HepG2 (cell line): Measurements from ENCODE around the gene HARBI1. TPM values are rescaled to one million over a fixed set of nuclear protein-coding genes. Genes with fewer than 3 reads are reported as not detected.

Experiments used
- ATF2 ChIP-seq: sonication (generic); formaldehyde crosslinking; IDR thresholded peaks from 2 replicates; pipeline ENCODE4 v1.4.0; 2020; ENCODE audit warnings: missing genetic modification reagents
- CC2D1A ChIP-seq: sonication (generic); formaldehyde crosslinking; IDR thresholded peaks from 2 replicates; pipeline ENCODE4 v1.8.1; 2023; ENCODE audit warnings: mild to moderate bottlenecking, missing genetic modification reagents
- ERF ChIP-seq: IDR thresholded peaks from 2 replicates; pipeline ENCODE4 v1.6.1; 2018; ENCODE audit warnings: missing biosample characterization, missing genetic modification reagents
- FUBP1 ChIP-seq: sonication (generic); formaldehyde crosslinking; IDR thresholded peaks from 2 replicates; pipeline ENCODE4 v1.5.1; 2020; ENCODE audit warnings: missing genetic modification reagents, mild to moderate bottlenecking, borderline replicate concordance
- HOXA5 ChIP-seq: sonication (generic); formaldehyde crosslinking; IDR thresholded peaks from 2 replicates; pipeline ENCODE4 v1.4.0; 2020; ENCODE audit warnings: missing genetic modification reagents
- KAT7 ChIP-seq: IDR thresholded peaks from 2 replicates; pipeline ENCODE4 v1.6.1; 2018; ENCODE audit warnings: borderline replicate concordance, missing compliant biosample characterization
- MBNL3 ChIP-seq: fragments of 250-450 bp; sonication (Bioruptor Pico); conservative IDR thresholded peaks from 2 replicates; pipeline ENCODE4 v1.8.0; 2022; ENCODE audit warnings: mild to moderate bottlenecking, inconsistent platforms
- RXRA ChIP-seq: sonication (generic); formaldehyde crosslinking; IDR thresholded peaks from 2 replicates; pipeline ENCODE4 v1.5.1; 2020; ENCODE audit warnings: missing genetic modification reagents
- SP4 ChIP-seq: sonication (generic); formaldehyde crosslinking; IDR thresholded peaks from 2 replicates; pipeline ENCODE4 v1.8.1; 2023; ENCODE audit warnings: mild to moderate bottlenecking, missing genetic modification reagents
- SUZ12 ChIP-seq: fragments of 150-350 bp; IDR thresholded peaks from 2 replicates; pipeline ENCODE4 v1.6.1; 2014; ENCODE audit warnings: low read depth, low read length
- ZNF20 ChIP-seq: sonication (generic); formaldehyde crosslinking; IDR thresholded peaks from 2 replicates; pipeline ENCODE4 v1.4.0; 2020; ENCODE audit warnings: mild to moderate bottlenecking, moderate library complexity, missing genetic modification reagents
- ZNF484 ChIP-seq: sonication (generic); formaldehyde crosslinking; IDR thresholded peaks from 2 replicates; pipeline ENCODE4 v1.5.1; 2020; ENCODE audit warnings: mild to moderate bottlenecking, low read depth, missing genetic modification reagents, borderline replicate concordance
- ZNF567 ChIP-seq: sonication (generic); formaldehyde crosslinking; IDR thresholded peaks from 2 replicates; pipeline ENCODE4 v1.8.1; 2023; ENCODE audit warnings: mild to moderate bottlenecking, missing genetic modification reagents, borderline replicate concordance
- ZNF644 ChIP-seq: IDR thresholded peaks from 2 replicates; pipeline ENCODE4 v1.6.1; 2016; ENCODE audit warnings: low read depth
- ZNF713 ChIP-seq: sonication (generic); formaldehyde crosslinking; IDR thresholded peaks from 2 replicates; pipeline ENCODE4 v1.4.0; 2020; ENCODE audit warnings: mild to moderate bottlenecking, missing genetic modification reagents
- polyA plus RNA-seq, 8 experiments: library from polyadenylated mRNA; depleted of rRNA in 3 of 8; stranded (reverse) in 7 of 8; unstranded in 1 of 8; fragments of >200 nt; fragmentation: Illumina TruSeq in 4 of 8; extraction: Trizol in 4 of 8; gene quantifications; 2 replicates each; pipeline versions ENCODE4 v1.2.1 to v1.2.3, GENCODE V29; 2011 to 2016; ENCODE audit warnings: low read depth in 4 of 8, missing spikeins in 1 of 8, mixed read lengths in 1 of 8; ENCODE audit not compliant: insufficient read depth in 1 of 8
- total RNA-seq, 5 experiments: library from RNA; depleted of rRNA; stranded (reverse); fragments of >200 nt; fragmentation: Illumina TruSeq; extraction: Trizol; gene quantifications; 2 replicates each; pipeline ENCODE4 v1.2.3, GENCODE V29; 2016; ENCODE audit warnings: low read depth in 1 of 5
- TF ChIP-seq, protein P1 (sequence below): sonication (generic); formaldehyde crosslinking; IDR thresholded peaks from 2 replicates; pipeline ENCODE4 v1.4.0; 2020; ENCODE audit warnings: mild to moderate bottlenecking, missing genetic modification reagents
- TF ChIP-seq, protein P2 (sequence below): sonication (generic); formaldehyde crosslinking; IDR thresholded peaks from 2 replicates; pipeline ENCODE4 v1.8.0; 2023; ENCODE audit warnings: mild to moderate bottlenecking, missing genetic modification reagents
- TF ChIP-seq, protein P3 (sequence below): sonication (generic); formaldehyde crosslinking; IDR thresholded peaks from 2 replicates; pipeline ENCODE4 v1.4.0; 2020; ENCODE audit warnings: missing genetic modification reagents, mild to moderate bottlenecking, borderline replicate concordance
- TF ChIP-seq, protein P4 (sequence below): sonication (generic); formaldehyde crosslinking; conservative IDR thresholded peaks from 2 replicates; pipeline ENCODE4 v1.4.0; 2020; ENCODE audit warnings: missing genetic modification reagents

The HARBI1 gene
- total and polyA plus RNA-seq, 2 of the 13 experiments (the other 11 are each of a cell fraction or from before 2014, with no cell fraction given): 2.5 to 4.8 TPM

GRCh38 chr11:46557684-46558151, 59.3 kb downstream of the HARBI1 start (continued):
- TF ChIP-seq, protein P1, sequence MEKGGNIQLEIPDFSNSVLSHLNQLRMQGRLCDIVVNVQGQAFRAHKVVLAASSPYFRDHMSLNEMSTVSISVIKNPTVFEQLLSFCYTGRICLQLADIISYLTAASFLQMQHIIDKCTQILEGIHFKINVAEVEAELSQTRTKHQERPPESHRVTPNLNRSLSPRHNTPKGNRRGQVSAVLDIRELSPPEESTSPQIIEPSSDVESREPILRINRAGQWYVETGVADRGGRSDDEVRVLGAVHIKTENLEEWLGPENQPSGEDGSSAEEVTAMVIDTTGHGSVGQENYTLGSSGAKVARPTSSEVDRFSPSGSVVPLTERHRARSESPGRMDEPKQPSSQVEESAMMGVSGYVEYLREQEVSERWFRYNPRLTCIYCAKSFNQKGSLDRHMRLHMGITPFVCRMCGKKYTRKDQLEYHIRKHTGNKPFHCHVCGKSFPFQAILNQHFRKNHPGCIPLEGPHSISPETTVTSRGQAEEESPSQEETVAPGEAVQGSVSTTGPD (CRISPR knock-in tag): no peak
- no peak for TF ChIP-seq ZNF20 (CRISPR knock-in tag)
- no peak for TF ChIP-seq SUZ12
- TF ChIP-seq ERF (CRISPR knock-in tag): no peak; the same call in 1 of the 2 replicates
- TF ChIP-seq FUBP1: no peak
- no peak for TF ChIP-seq ATF2 (CRISPR knock-in tag)
- peak; percentile 70; the same call in 1 of the 2 replicates for TF ChIP-seq ZNF644 (CRISPR knock-in tag)
- no peak for TF ChIP-seq KAT7 (CRISPR knock-in tag)
- TF ChIP-seq, protein P2, sequence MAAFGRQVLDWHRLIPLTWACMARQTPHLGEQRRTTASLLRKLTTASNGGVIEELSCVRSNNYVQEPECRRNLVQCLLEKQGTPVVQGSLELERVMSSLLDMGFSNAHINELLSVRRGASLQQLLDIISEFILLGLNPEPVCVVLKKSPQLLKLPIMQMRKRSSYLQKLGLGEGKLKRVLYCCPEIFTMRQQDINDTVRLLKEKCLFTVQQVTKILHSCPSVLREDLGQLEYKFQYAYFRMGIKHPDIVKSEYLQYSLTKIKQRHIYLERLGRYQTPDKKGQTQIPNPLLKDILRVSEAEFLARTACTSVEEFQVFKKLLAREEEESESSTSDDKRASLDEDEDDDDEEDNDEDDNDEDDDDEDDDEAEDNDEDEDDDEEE: peak; percentile 62; the same call in 1 of the 2 replicates
- TF ChIP-seq ZNF484 (CRISPR knock-in tag): no peak
- TF ChIP-seq, protein P3, sequence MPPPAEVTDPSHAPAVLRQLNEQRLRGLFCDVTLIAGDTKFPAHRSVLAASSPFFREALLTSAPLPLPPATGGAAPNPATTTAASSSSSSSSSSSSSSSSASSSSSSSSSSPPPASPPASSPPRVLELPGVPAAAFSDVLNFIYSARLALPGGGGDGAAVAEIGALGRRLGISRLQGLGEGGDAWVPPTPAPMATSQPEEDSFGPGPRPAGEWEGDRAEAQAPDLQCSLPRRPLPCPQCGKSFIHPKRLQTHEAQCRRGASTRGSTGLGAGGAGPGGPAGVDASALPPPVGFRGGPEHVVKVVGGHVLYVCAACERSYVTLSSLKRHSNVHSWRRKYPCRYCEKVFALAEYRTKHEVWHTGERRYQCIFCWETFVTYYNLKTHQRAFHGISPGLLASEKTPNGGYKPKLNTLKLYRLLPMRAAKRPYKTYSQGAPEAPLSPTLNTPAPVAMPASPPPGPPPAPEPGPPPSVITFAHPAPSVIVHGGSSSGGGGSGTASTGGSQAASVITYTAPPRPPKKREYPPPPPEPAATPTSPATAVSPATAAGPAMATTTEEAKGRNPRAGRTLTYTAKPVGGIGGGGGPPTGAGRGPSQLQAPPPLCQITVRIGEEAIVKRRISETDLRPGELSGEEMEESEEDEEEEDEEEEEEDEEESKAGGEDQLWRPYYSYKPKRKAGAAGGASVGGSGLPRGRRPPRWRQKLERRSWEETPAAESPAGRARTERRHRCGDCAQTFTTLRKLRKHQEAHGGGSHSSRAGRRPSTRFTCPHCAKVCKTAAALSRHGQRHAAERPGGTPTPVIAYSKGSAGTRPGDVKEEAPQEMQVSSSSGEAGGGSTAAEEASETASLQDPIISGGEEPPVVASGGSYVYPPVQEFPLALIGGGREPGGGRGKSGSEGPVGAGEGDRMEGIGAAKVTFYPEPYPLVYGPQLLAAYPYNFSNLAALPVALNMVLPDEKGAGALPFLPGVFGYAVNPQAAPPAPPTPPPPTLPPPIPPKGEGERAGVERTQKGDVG (CRISPR knock-in tag): no peak
- no peak for TF ChIP-seq ZNF567 (CRISPR knock-in tag)
- no peak for TF ChIP-seq ZNF713 (CRISPR knock-in tag)
- peak; percentile 33; the same call in 1 of the 2 replicates for TF ChIP-seq RXRA (CRISPR knock-in tag)
- TF ChIP-seq, protein P4, sequence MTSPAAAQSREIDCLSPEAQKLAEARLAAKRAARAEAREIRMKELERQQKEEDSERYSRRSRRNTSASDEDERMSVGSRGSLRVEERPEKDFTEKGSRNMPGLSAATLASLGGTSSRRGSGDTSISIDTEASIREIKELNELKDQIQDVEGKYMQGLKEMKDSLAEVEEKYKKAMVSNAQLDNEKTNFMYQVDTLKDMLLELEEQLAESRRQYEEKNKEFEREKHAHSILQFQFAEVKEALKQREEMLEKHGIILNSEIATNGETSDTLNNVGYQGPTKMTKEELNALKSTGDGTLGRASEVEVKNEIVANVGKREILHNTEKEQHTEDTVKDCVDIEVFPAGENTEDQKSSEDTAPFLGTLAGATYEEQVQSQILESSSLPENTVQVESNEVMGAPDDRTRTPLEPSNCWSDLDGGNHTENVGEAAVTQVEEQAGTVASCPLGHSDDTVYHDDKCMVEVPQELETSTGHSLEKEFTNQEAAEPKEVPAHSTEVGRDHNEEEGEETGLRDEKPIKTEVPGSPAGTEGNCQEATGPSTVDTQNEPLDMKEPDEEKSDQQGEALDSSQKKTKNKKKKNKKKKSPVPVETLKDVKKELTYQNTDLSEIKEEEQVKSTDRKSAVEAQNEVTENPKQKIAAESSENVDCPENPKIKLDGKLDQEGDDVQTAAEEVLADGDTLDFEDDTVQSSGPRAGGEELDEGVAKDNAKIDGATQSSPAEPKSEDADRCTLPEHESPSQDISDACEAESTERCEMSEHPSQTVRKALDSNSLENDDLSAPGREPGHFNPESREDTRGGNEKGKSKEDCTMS (CRISPR knock-in tag): no peak
- TF ChIP-seq MBNL3 (CRISPR knock-in tag): no peak
- no peak for TF ChIP-seq HOXA5
- no peak for TF ChIP-seq CC2D1A (CRISPR knock-in tag)
- no peak for TF ChIP-seq SP4 (CRISPR knock-in tag)
